ENCODE measurements around the gene RCOR2.

GRCh38 chr11:63882555-63883242 is 34.3 kb downstream of the RCOR2 start:
- TF ChIP-seq CTCF (IDR thresholded peaks at IDR 0.05) (no peak), POLR2A (IDR thresholded peaks at IDR 0.05) (no peak)

Measured in prostate gland (tissue), 2 donors.